Limb (tissue), 2 donors: ENCODE data around the gene USP30.
"Not testable (repeated sequence)": the region's sequence is repeated elsewhere in the genome, so short reads cannot be mapped to it uniquely, and the experiment has no call there.

ENCODE experiments used
- DNase-seq, 2 donors: peaks; one replicate each; pipeline ENCODE4 v3.0.0-alpha.2; 2016; ENCODE audit errors: extremely low spot score in 2 of 2

The USP30 gene

GRCh38 chr12:109053382-109054123, 1.2 kb downstream of the USP30 start:
- DNase-seq, result no peak

GRCh38 chr12:109054124-109054513, 1.7 kb downstream of the USP30 start:
- not testable (repeated sequence) for DNase-seq

- no peak for DNase-seq
Measured at GRCh38 chr12:109054520-109054919, 2.1 kb downstream of the USP30 start.

- DNase-seq, result no peak
Measured at GRCh38 chr12:109056891-109057290, 4.5 kb downstream of the USP30 start.

GRCh38 chr12:109057376-109057775, 5.0 kb downstream of the USP30 start:
- no peak for DNase-seq

- no peak for DNase-seq
Measured at GRCh38 chr12:109058773-109059172, 6.4 kb downstream of the USP30 start.

GRCh38 chr12:109064143-109064542, 11.8 kb downstream of the USP30 start:
- no peak for DNase-seq

- DNase-seq, result no peak
Measured at GRCh38 chr12:109065154-109065852, 12.9 kb downstream of the USP30 start.

GRCh38 chr12:109065853-109066193, 13.4 kb downstream of the USP30 start:
- no peak for DNase-seq

GRCh38 chr12:109069307-109070271, 17.2 kb downstream of the USP30 start:
- DNase-seq, result no peak

GRCh38 chr12:109074866-109075265, 22.5 kb downstream of the USP30 start:
- no peak for DNase-seq

- no peak for DNase-seq
Measured at GRCh38 chr12:109082751-109083150, 30.4 kb downstream of the USP30 start.

GRCh38 chr12:109084425-109084824, 32.0 kb downstream of the USP30 start:
- DNase-seq, result no peak

- DNase-seq, result no peak
Measured at GRCh38 chr12:109085590-109085989, 33.2 kb downstream of the USP30 start.

GRCh38 chr12:109087250-109087649, 34.9 kb downstream of the USP30 start:
- DNase-seq, result no peak

GRCh38 chr12:109088818-109089217, 36.4 kb downstream of the USP30 start:
- no peak for DNase-seq

- DNase-seq, result no peak
Measured at GRCh38 chr12:109089683-109090082, 37.3 kb downstream of the USP30 start.

GRCh38 chr12:109092497-109093021, 40.2 kb downstream of the USP30 start:
- peak in 1 of 2 donors; percentile 42 for DNase-seq

- peak; percentile 94 to 95 for DNase-seq
Measured at GRCh38 chr12:109093022-109093918, 40.9 kb downstream of the USP30 start, which contains the start of gene ALKBH2. ALKBH2 (minus strand) TSS chr12:109093472; CDS start chr12:109092786, 686 bp downstream.

- DNase-seq, result no peak
Measured at GRCh38 chr12:109097140-109097434, 44.7 kb downstream of the USP30 start.
